OCI-LY7 (cell line): ENCODE data around the gene MSRB3. TPM values are rescaled to one million over a fixed set of nuclear protein-coding genes. Genes with fewer than 3 reads are reported as not detected.

Experiments
- BruUV-seq: library from RNA; stranded (reverse); fragments of 400-500 nt; replicated peaks from 2 replicates; lab custom pipeline; 2021; lab: Mats Ljungman, UMichigan
- CTCF ChIA-PET: fragments of 300-600 bp; sonication (Branson Sonifier 250); formaldehyde crosslinking; loops from one replicate; lab custom pipeline; 2022; ENCODE audit warnings: antibody characterized with exemption; ENCODE audit not compliant: unreplicated experiment; lab: Charles Lee
- POLR2A ChIA-PET: fragments of 300-600 bp; sonication (Branson Sonifier 250); formaldehyde crosslinking; loops from one replicate; lab custom pipeline; 2022; ENCODE audit warnings: antibody characterized with exemption; lab: Charles Lee
- DNase-seq: peaks from one replicate; pipeline ENCODE4 v3.0.0-alpha.2; 2015; ENCODE audit warnings: low spot score
- H2AFZ ChIP-seq: fragments of 200-600 bp; sonication (generic), shearing (Covaris generic); 2 replicates; pipeline ENCODE4 v1.6.1; 2014; ENCODE audit warnings: mild to moderate bottlenecking, antibody characterized with exemption, low read length, moderate library complexity
- H3K27ac ChIP-seq: fragments of 200-600 bp; sonication (generic); 2 replicates; pipeline ENCODE4 v1.5.1; 2014; ENCODE audit warnings: mixed run types, low read depth, mild to moderate bottlenecking, moderate library complexity, low read length, inconsistent platforms; ENCODE audit not compliant: poor library complexity, severe bottlenecking
- H3K36me3 ChIP-seq: fragments of 200-600 bp; sonication (generic); 2 replicates; pipeline ENCODE4 v1.6.1; 2014; ENCODE audit warnings: mild to moderate bottlenecking, antibody characterized with exemption, low read length, moderate library complexity, mixed read lengths; ENCODE audit not compliant: insufficient read depth
- H3K4me1 ChIP-seq: fragments of 200-600 bp; sonication (generic); 2 replicates; pipeline ENCODE4 v1.5.1; 2014; ENCODE audit warnings: mild to moderate bottlenecking, low read length; ENCODE audit not compliant: insufficient read depth, poor library complexity, severe bottlenecking
- H3K4me2 ChIP-seq: fragments of 200-600 bp; sonication (generic); 2 replicates; pipeline ENCODE4 v1.6.1; 2014; ENCODE audit warnings: mild to moderate bottlenecking, low read length
- H3K4me3 ChIP-seq: fragments of 200-600 bp; sonication (generic); 2 replicates; pipeline ENCODE4 v1.5.1; 2014; ENCODE audit warnings: mild to moderate bottlenecking, low read depth, low read length; ENCODE audit not compliant: poor library complexity, severe bottlenecking
- H3K79me2 ChIP-seq: fragments of 200-600 bp; sonication (generic); 2 replicates; pipeline ENCODE4 v1.6.1; 2016; ENCODE audit warnings: low read depth, mild to moderate bottlenecking, low read length, moderate library complexity, mixed read lengths; ENCODE audit not compliant: insufficient read depth
- H3K9me2 ChIP-seq: fragments of 200-600 bp; sonication (generic); 2 replicates; pipeline ENCODE4 v1.6.1; 2016; ENCODE audit warnings: mild to moderate bottlenecking, low read length, mixed read lengths; ENCODE audit not compliant: insufficient read depth
- H3K9me3 ChIP-seq: fragments of 200-600 bp; sonication (generic); 2 replicates; pipeline ENCODE4 v1.6.1; 2014; ENCODE audit warnings: mild to moderate bottlenecking, mixed run types, low read length, mixed read lengths
- H4K20me1 ChIP-seq: fragments of 200-600 bp; sonication (generic); 2 replicates; pipeline ENCODE4 v1.6.1; 2014; ENCODE audit warnings: mild to moderate bottlenecking, antibody characterized with exemption, low read length, moderate library complexity, mixed read lengths; ENCODE audit not compliant: insufficient read depth
- EZH2phosphoT487 ChIP-seq: fragments of 200-600 bp; sonication (generic); IDR thresholded peaks from 2 replicates; pipeline ENCODE4 v1.6.1; 2018; ENCODE audit warnings: low read depth, borderline replicate concordance, mild to moderate bottlenecking, mixed run types, antibody characterized with exemption, low read length, moderate library complexity, mixed read lengths
- intact Hi-C: fragments of 100-400 bp; cut with micrococcal nuclease; formaldehyde crosslinking; loops from one replicate; pipeline ENCODE4 v1.10.0; 2022; ENCODE audit not compliant: unreplicated experiment
- total RNA-seq, 2 experiments: library from RNA; depleted of rRNA in 1 of 2; stranded (reverse); fragments of >200 nt in 1 of 2; shearing (Covaris generic) in 1 of 2; gene quantifications; 2 replicates each; pipeline ENCODE4 v1.2.3, GENCODE V29; 2014 to 2022
- TF ChIP-seq, protein P1 (sequence below): fragments of 200-600 bp; sonication (generic); conservative IDR thresholded peaks from 2 replicates; pipeline ENCODE4 v1.5.1; 2014; ENCODE audit warnings: mild to moderate bottlenecking, antibody characterized with exemption, low read length, moderate library complexity, mixed read lengths

MSRB3 gene
- total RNA-seq, 2 experiments from 2014 or later = not detected

- intact Hi-C loops = no loop called here
- no peaks in the 10 kb centered on the region for H3K79me2 ChIP-seq
- H3K9me2 ChIP-seq = no peaks in the 10 kb centered on the region
- ChIA-PET POLR2A (no interaction called here), CTCF (no interaction called here)
- H3K4me3 ChIP-seq = no peak overlapping the region
- H2AFZ ChIP-seq = no peak overlapping the region
- H3K4me1 ChIP-seq = no peaks in the 10 kb centered on the region
- no peak overlapping the region for H3K27ac ChIP-seq
- H4K20me1 ChIP-seq = no peaks in the 10 kb centered on the region
- no peak for DNase-seq
- H3K4me2 ChIP-seq = no peak overlapping the region
- no peak for TF ChIP-seq EZH2phosphoT487
- TF ChIP-seq, protein P1, sequence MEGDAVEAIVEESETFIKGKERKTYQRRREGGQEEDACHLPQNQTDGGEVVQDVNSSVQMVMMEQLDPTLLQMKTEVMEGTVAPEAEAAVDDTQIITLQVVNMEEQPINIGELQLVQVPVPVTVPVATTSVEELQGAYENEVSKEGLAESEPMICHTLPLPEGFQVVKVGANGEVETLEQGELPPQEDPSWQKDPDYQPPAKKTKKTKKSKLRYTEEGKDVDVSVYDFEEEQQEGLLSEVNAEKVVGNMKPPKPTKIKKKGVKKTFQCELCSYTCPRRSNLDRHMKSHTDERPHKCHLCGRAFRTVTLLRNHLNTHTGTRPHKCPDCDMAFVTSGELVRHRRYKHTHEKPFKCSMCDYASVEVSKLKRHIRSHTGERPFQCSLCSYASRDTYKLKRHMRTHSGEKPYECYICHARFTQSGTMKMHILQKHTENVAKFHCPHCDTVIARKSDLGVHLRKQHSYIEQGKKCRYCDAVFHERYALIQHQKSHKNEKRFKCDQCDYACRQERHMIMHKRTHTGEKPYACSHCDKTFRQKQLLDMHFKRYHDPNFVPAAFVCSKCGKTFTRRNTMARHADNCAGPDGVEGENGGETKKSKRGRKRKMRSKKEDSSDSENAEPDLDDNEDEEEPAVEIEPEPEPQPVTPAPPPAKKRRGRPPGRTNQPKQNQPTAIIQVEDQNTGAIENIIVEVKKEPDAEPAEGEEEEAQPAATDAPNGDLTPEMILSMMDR = no peak
- H3K9me3 ChIP-seq = no peaks in the 10 kb centered on the region
- BruUV-seq = no TSS peak
- no peaks in the 10 kb centered on the region for H3K36me3 ChIP-seq
Measured at GRCh38 chr12:65335981-65336380, 57.5 kb downstream of the MSRB3 start.

GRCh38 chr12:65339161-65339560, 60.7 kb downstream of the MSRB3 start:
- no peak overlapping the region for H3K4me2 ChIP-seq
- no peaks in the 10 kb centered on the region for H3K4me1 ChIP-seq
- intact Hi-C loops = no loop called here
- TF ChIP-seq, protein P1 = no peak
- no peak for TF ChIP-seq EZH2phosphoT487
- no TSS peak for BruUV-seq
- ChIA-PET POLR2A (no interaction called here), CTCF (no interaction called here)
- no peak for DNase-seq
- no peaks in the 10 kb centered on the region for H3K36me3 ChIP-seq
- no peak overlapping the region for H2AFZ ChIP-seq
- H3K4me3 ChIP-seq = no peak overlapping the region
- no peaks in the 10 kb centered on the region for H3K9me3 ChIP-seq
- no peak overlapping the region for H3K27ac ChIP-seq
- no peaks in the 10 kb centered on the region for H3K9me2 ChIP-seq
- no peaks in the 10 kb centered on the region for H4K20me1 ChIP-seq
- no peaks in the 10 kb centered on the region for H3K79me2 ChIP-seq

DNA sequence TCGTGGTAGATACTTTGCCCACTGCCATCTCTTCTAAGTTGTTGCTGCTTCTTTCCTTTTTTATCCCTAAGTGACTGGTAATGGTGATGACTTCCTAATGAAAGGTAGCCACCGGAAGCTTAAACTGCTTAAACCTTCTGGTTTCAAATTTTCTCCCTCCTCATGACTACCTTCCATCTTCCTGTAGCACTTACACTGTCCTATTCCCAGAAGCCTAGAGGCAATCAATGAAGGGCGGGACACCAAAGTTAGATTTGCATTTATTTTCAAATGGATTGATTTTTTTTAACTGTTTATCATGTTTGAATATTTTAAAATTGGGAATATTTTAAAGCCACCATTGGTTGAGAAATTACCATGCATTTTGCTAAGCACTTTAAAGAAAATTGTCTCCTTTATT, 64.7 kb downstream of the MSRB3 start:
- Histone ChIP-seq H2AFZ (no peak overlapping the region), H3K9me3 (no peaks in the 10 kb centered on the region), H3K4me2 (no peak overlapping the region), H3K9me2 (no peaks in the 10 kb centered on the region), H4K20me1 (no peaks in the 10 kb centered on the region), H3K4me3 (no peak overlapping the region), H3K36me3 (no peaks in the 10 kb centered on the region), H3K27ac (no peak overlapping the region), H3K4me1 (no peaks in the 10 kb centered on the region), H3K79me2 (no peaks in the 10 kb centered on the region)
- ChIA-PET POLR2A (interaction anchor here (0.7 kb wide), 1 partner anchor 422 kb away, joined by 3 read pairs; no protein-coding TSS in a partner anchor), CTCF (no interaction called here)
- TF ChIP-seq EZH2phosphoT487 = no peak
- TF ChIP-seq, protein P1 = no peak
- BruUV-seq = no TSS peak
- intact Hi-C loops = no loop called here
- DNase-seq = no peak
